A549 (cell line): ENCODE data around the gene IDS. TPM values are rescaled to one million over a fixed set of nuclear protein-coding genes. Genes with fewer than 3 reads are reported as not detected.
"Not testable (repeated sequence)": the region's sequence is repeated elsewhere in the genome, so short reads cannot be mapped to it uniquely, and the experiment has no call there.

ENCODE experiments used
- ATAC-seq, 2 experiments: fragments of 200-7000 bp in 1 of 2; fragments of >200 bp in 1 of 2; cut with Nextera tagmentation in 1 of 2; cut with Tn5 transposase in 1 of 2; 3 replicates each; pipeline versions ENCODE4 v1.8.0 to v1.9.1; 2018 to 2020; ENCODE audit warnings: mild to moderate bottlenecking in 1 of 2, moderate library complexity in 1 of 2
- CTCF ChIA-PET: fragments of 300-600 bp; sonication (Branson Sonifier 250); formaldehyde crosslinking; extraction: SDS; loops from one replicate; lab custom pipeline; 2021; ENCODE audit warnings: antibody characterized with exemption, inconsistent platforms; lab: Yijun Ruan, JAX
- POLR2A ChIA-PET: fragments of 350-600 bp; formaldehyde crosslinking; extraction: SDS; loops from one replicate; lab custom pipeline; 2021; ENCODE audit warnings: antibody characterized with exemption, inconsistent platforms; lab: Yijun Ruan, JAX
- DNase-seq, 2 experiments: peaks; one replicate each; pipeline versions ENCODE4 v3.0.0 to v3.0.0-alpha.2; 2011 to 2016; ENCODE audit warnings: low read depth in 1 of 2, low spot score in 1 of 2
- FAIRE-seq: peaks from 2 replicates; lab custom pipeline; 2011; peaks lifted over from hg19 to GRCh38; lab: Jason Lieb, UNC
- H3K27ac ChIP-seq, 2 experiments: fragments of >200 bp; sonication (Bioruptor Twin); formaldehyde crosslinking; 3 replicates each; pipeline ENCODE4 v1.5.1; 2016 to 2017
- H3K4me1 ChIP-seq: fragments of >200 bp; sonication (Bioruptor Twin); formaldehyde crosslinking; 3 replicates; pipeline ENCODE4 v1.6.1; 2016
- H3K4me2 ChIP-seq: fragments of >200 bp; sonication (Bioruptor Twin); formaldehyde crosslinking; 3 replicates; pipeline ENCODE4 v1.6.1; 2016
- H3K4me3 ChIP-seq: fragments of >200 bp; sonication (Bioruptor Twin); formaldehyde crosslinking; 3 replicates; pipeline ENCODE4 v1.5.1; 2016
- H3K9me3 ChIP-seq: fragments of >200 bp; sonication (Bioruptor Twin); formaldehyde crosslinking; 3 replicates; pipeline ENCODE4 v1.6.1; 2016
- BHLHE40 ChIP-seq: IDR thresholded peaks from 2 replicates; pipeline ENCODE4 v1.6.1; 2012; ENCODE audit warnings: low read depth, low read length, inconsistent platforms
- CBX2 ChIP-seq: fragments of 200-600 bp; sonication (generic); IDR thresholded peaks from 2 replicates; pipeline ENCODE4 v1.6.1; 2016; ENCODE audit warnings: low read depth, mild to moderate bottlenecking, borderline replicate concordance
- CBX8 ChIP-seq: fragments of 200-600 bp; sonication (generic); IDR thresholded peaks from 2 replicates; pipeline ENCODE4 v1.6.1; 2016
- CEBPB ChIP-seq, 2 experiments: fragments of >200 bp in 1 of 2; sonication (Bioruptor Twin) in 1 of 2; formaldehyde crosslinking in 1 of 2; IDR thresholded peaks; 2 replicates each; pipeline ENCODE4 v1.6.1; 2012 to 2016
- CHD2 ChIP-seq: fragments of 150-350 bp; IDR thresholded peaks from 2 replicates; pipeline ENCODE4 v1.6.1; 2014; ENCODE audit warnings: low read length; ENCODE audit not compliant: partially characterized antibody
- CHD4 ChIP-seq: fragments of 200-600 bp; sonication (generic); IDR thresholded peaks from 2 replicates; pipeline ENCODE4 v1.6.1; 2016; ENCODE audit warnings: antibody characterized with exemption, mild to moderate bottlenecking, borderline replicate concordance
- EHMT2 ChIP-seq: fragments of 200-600 bp; sonication (generic); IDR thresholded peaks from 2 replicates; pipeline ENCODE4 v1.6.1; 2016; ENCODE audit warnings: antibody characterized with exemption, low read depth, mild to moderate bottlenecking, moderate library complexity
- EP300 ChIP-seq, 2 experiments: fragments of >200 bp; sonication (Bioruptor Twin); formaldehyde crosslinking; IDR thresholded peaks; 2 replicates in 1 of 2; 3 replicates in 1 of 2; pipeline ENCODE4 v1.6.1; 2016 to 2017
- ESRRA ChIP-seq: fragments of 150-350 bp; IDR thresholded peaks from 2 replicates; pipeline ENCODE4 v1.6.1; 2014; ENCODE audit warnings: mild to moderate bottlenecking, low read length, borderline replicate concordance
- FOSL2 ChIP-seq, 2 experiments: fragments of 450-650 bp in 1 of 2; fragments of >200 bp in 1 of 2; sonication (Bioruptor Twin) in 1 of 2; formaldehyde crosslinking; IDR thresholded peaks; 2 replicates each; pipeline versions ENCODE4 v1.5.0 to v1.6.1; 2016 to 2020; ENCODE audit warnings: mild to moderate bottlenecking in 1 of 2, moderate library complexity in 1 of 2
- GATA3 ChIP-seq: IDR thresholded peaks from 2 replicates; pipeline ENCODE4 v1.6.1; 2012; ENCODE audit warnings: borderline replicate concordance
- HDAC2 ChIP-seq: fragments of 200-600 bp; sonication (generic); IDR thresholded peaks from 2 replicates; pipeline ENCODE4 v1.6.1; 2016
- HOXA7 ChIP-seq: fragments of 250-450 bp; sonication (Bioruptor Pico); IDR thresholded peaks from 2 replicates; pipeline ENCODE4 v1.5.0; 2020; ENCODE audit warnings: mild to moderate bottlenecking, moderate library complexity
- HOXB13 ChIP-seq: fragments of 250-450 bp; sonication (Bioruptor Pico); IDR thresholded peaks from 2 replicates; pipeline ENCODE4 v1.5.0; 2020; ENCODE audit warnings: low read depth, mild to moderate bottlenecking, moderate library complexity
- JUN ChIP-seq, 2 experiments: fragments of >200 bp; sonication (Bioruptor Twin); formaldehyde crosslinking; IDR thresholded peaks; 2 replicates in 1 of 2; 3 replicates in 1 of 2; pipeline ENCODE4 v1.6.1; 2016 to 2017
- KDM1A ChIP-seq: fragments of 200-600 bp; sonication (generic); IDR thresholded peaks from 2 replicates; pipeline ENCODE4 v1.6.1; 2016; ENCODE audit warnings: low read depth, mild to moderate bottlenecking
- MAFK ChIP-seq: fragments of 450-650 bp; IDR thresholded peaks from 2 replicates; pipeline ENCODE4 v1.6.1; 2014; ENCODE audit not compliant: partially characterized antibody
- MAZ ChIP-seq: fragments of 150-350 bp; IDR thresholded peaks from 2 replicates; pipeline ENCODE4 v1.6.1; 2014; ENCODE audit warnings: antibody characterized with exemption, low read depth, low read length, borderline replicate concordance
- NFE2L2 ChIP-seq: fragments of 150-350 bp; conservative IDR thresholded peaks from 2 replicates; pipeline ENCODE4 v1.6.1; 2014; ENCODE audit warnings: low read length
- POLR2AphosphoS2 ChIP-seq: conservative IDR thresholded peaks from 2 replicates; pipeline ENCODE4 v1.6.1; 2012; ENCODE audit warnings: low read length, improper control_type of control experiment, inconsistent platforms
- RAD21 ChIP-seq, 2 experiments: fragments of >200 bp in 1 of 2; sonication (Bioruptor Twin) in 1 of 2; formaldehyde crosslinking in 1 of 2; IDR thresholded peaks in 1 of 2; conservative IDR thresholded peaks in 1 of 2; 2 replicates in 1 of 2; 3 replicates in 1 of 2; pipeline ENCODE4 v1.6.1; 2012 to 2018; ENCODE audit warnings: inconsistent platforms in 1 of 2
- SREBF2 ChIP-seq: fragments of 450-650 bp; IDR thresholded peaks from 2 replicates; pipeline ENCODE4 v1.6.1; 2014; ENCODE audit warnings: mild to moderate bottlenecking, moderate library complexity
- TFCP2L1 ChIP-seq: fragments of 250-450 bp; sonication (Bioruptor Pico); IDR thresholded peaks from 2 replicates; pipeline ENCODE4 v1.5.0; 2021; ENCODE audit warnings: mild to moderate bottlenecking
- ZNF302 ChIP-seq: fragments of 250-450 bp; sonication (Bioruptor Pico); IDR thresholded peaks from 2 replicates; pipeline ENCODE4 v1.9.0; 2021; ENCODE audit warnings: inconsistent platforms, mild to moderate bottlenecking, moderate library complexity
- ZSCAN20 ChIP-seq: fragments of 250-450 bp; sonication (Bioruptor Pico); IDR thresholded peaks from 2 replicates; pipeline ENCODE4 v1.8.0; 2022; ENCODE audit warnings: mild to moderate bottlenecking, moderate library complexity
- WGBS: methylation state at CpG from one replicate; pipeline ENCODE4 v1.1.6; 2017; ENCODE audit errors: missing lambda C conversion rate; 5-methylcytosine and 5-hydroxymethylcytosine counted together
- polyA plus RNA-seq, 4 experiments: library from polyadenylated mRNA; depleted of rRNA in 3 of 4; stranded (reverse); fragments of >200 nt; fragmentation: RNase III in 1 of 4; extraction: RNeasy Plus Mini Kit Qiagen cat#74134 plus additional on column Dnase treatment in 1 of 4; gene quantifications; 2 replicates in 3 of 4; 3 replicates in 1 of 4; pipeline ENCODE4 v1.2.3, GENCODE V29; 2011 to 2017
- TF ChIP-seq, protein P1 (sequence below): fragments of 150-350 bp; IDR thresholded peaks from 2 replicates; pipeline ENCODE4 v1.6.1; 2014; ENCODE audit warnings: low read depth, mild to moderate bottlenecking, low read length
- TF ChIP-seq, protein P2 (sequence below): IDR thresholded peaks from 2 replicates; pipeline ENCODE4 v1.6.1; 2012
- TF ChIP-seq, protein P3 (sequence below): fragments of >200 bp; sonication (Bioruptor Twin); formaldehyde crosslinking; IDR thresholded peaks from 2 replicates; pipeline ENCODE4 v1.6.1; 2016

Gene IDS
- polyA plus RNA-seq, 2 of the 4 experiments (the other 2 are of a cell fraction): 40.6 to 120 TPM

DNA sequence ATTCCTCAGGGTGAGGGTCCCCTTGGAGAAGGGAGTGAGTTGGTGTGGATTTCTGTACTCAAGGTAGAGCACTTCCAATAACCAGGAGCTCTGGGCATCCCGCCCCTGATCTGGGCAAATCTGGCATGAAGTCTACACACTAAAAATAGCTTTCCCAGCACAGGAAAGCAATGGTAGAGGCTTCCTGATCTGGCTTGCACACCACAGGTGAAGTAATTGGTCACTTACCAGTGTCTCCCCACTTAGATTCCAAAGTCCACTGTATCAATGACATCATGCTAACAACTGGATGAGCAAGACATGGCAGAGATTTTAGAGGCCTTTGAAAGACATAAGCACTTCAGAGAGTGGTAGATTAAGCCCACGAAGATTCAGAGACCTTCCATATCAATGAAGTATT lies 17.8 kb upstream of the IDS start:
- DNase-seq (peak in 1 of 2 experiments; percentile 58), ATAC-seq (peak; percentile 10 to 16; a peak in 3 of 6 replicates), FAIRE-seq (no peak)
- Histone ChIP-seq H3K9me3 (no peaks in the 10 kb centered on the region), H3K4me2 (peak overlapping the region; percentile 30), H3K4me1 (peaks cover 10% of the 10 kb centered on the region; the same call in 2 of the 3 replicates), H3K27ac (no peak overlapping the region), H3K4me3 (no peak overlapping the region)
- CTCF ChIA-PET: interaction anchor here (2.6 kb wide), 1 partner anchor 11 kb away, joined by 40 read pairs; no protein-coding TSS in a partner anchor
- no peak for TF ChIP-seq FOSL2 (IDR thresholded peaks at IDR 0.05)
- no peak for TF ChIP-seq FOSL2 (CRISPR knock-in tag; IDR thresholded peaks at IDR 0.05)
- no peak for TF ChIP-seq CBX2
- TF ChIP-seq, protein P1, sequence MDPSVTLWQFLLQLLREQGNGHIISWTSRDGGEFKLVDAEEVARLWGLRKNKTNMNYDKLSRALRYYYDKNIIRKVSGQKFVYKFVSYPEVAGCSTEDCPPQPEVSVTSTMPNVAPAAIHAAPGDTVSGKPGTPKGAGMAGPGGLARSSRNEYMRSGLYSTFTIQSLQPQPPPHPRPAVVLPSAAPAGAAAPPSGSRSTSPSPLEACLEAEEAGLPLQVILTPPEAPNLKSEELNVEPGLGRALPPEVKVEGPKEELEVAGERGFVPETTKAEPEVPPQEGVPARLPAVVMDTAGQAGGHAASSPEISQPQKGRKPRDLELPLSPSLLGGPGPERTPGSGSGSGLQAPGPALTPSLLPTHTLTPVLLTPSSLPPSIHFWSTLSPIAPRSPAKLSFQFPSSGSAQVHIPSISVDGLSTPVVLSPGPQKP: no peak
- no peak for TF ChIP-seq CEBPB (IDR thresholded peaks at IDR 0.05)
- no peak for TF ChIP-seq BHLHE40
- TF ChIP-seq CHD4: no peak
- TF ChIP-seq SREBF2: no peak
- no peak for TF ChIP-seq MAFK
- TF ChIP-seq MAZ: no peak
- no peak for TF ChIP-seq POLR2AphosphoS2
- TF ChIP-seq GATA3: no peak
- TF ChIP-seq EHMT2: no peak
- 40% methylated on average over 1 of the region's 2 CpGs for WGBS
- POLR2A ChIA-PET: interaction anchor here (2.0 to 2.6 kb wide), 2 partner anchors 17 to 19 kb away, joined by 13 read pairs; partner anchors contain the start of genes EOLA1 and IDS

DNA sequence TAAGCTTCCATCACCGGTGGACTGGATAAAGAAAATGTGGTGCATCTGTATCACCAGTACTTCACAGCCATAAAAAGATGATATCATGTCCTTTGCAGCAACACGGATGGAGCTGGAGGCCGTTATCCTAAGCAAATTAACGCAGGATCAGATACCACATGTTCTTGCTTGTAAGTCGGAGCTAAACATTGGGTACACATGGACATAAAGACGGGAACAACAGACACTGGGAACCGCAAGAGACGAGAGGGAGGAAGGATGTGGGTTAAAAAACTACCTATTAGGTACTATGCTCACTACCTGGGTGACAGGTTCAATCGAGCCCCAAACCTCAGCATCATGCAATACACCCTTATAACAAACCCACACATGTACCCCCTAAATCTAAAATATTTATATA lies 16.3 kb upstream of the IDS start:
- TF ChIP-seq ZSCAN20 (CRISPR knock-in tag): no peak
- TF ChIP-seq RAD21 (conservative IDR thresholded peaks at IDR 0.05 in 1 of 2, IDR thresholded peaks at IDR 0.05 in 1 of 2): no peak
- TF ChIP-seq, protein P2, sequence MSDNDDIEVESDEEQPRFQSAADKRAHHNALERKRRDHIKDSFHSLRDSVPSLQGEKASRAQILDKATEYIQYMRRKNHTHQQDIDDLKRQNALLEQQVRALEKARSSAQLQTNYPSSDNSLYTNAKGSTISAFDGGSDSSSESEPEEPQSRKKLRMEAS: no peak
- TF ChIP-seq HOXB13 (CRISPR knock-in tag): no peak
- TF ChIP-seq NFE2L2: no peak
- no peak for TF ChIP-seq MAFK
- no peak for TF ChIP-seq ZNF302 (CRISPR knock-in tag)
- TF ChIP-seq, protein P3, sequence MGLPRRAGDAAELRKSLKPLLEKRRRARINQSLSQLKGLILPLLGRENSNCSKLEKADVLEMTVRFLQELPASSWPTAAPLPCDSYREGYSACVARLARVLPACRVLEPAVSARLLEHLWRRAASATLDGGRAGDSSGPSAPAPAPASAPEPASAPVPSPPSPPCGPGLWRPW: no peak
- no peak for TF ChIP-seq CEBPB (IDR thresholded peaks at IDR 0.05)
- TF ChIP-seq CHD2: no peak
- no peak for TF ChIP-seq EP300 (IDR thresholded peaks at IDR 0.05)
- no peak for TF ChIP-seq ESRRA
- no peak for TF ChIP-seq HOXA7 (CRISPR knock-in tag)
- TF ChIP-seq HDAC2: no peak
- TF ChIP-seq TFCP2L1 (CRISPR knock-in tag): no peak
- no peak for TF ChIP-seq CBX8
- no peak for TF ChIP-seq JUN (IDR thresholded peaks at IDR 0.05)
- TF ChIP-seq KDM1A: no peak
- no peak for TF ChIP-seq CHD4
- CTCF ChIA-PET: interaction anchor here (1.0 to 2.6 kb wide), 2 partner anchors 9 to 20 kb away, joined by 3 to 40 read pairs; partner anchors contain the start of gene EOLA1

DNA sequence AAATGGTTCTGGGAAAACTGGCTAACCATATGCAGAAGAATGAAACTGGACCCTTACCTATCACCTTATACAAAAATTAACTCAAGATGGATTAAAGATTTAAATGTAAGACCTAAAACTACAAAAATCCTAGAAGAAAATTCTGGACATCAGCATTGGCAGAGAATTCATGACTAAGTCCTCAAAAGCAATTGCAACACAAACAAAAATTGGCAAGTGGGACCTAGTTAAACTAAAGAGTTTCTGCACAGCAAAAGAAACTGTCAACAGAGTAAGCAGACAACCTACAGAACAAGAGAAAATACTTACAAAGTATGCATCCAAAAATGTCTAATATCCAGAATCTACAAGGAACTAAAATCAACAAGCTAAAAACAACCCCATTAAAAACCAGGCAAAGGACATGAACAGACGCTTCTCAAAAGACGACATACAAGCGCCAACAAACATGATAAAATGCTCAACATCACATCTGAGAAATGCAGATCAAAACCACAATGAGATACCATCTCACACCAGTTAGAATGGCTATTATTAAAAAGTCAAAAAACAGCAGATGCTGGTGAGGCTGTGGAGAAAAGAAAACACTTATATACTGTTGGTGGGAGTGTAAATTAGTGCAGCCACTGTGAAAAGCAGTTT lies 15.7 kb upstream of the IDS start:
- not testable (repeated sequence) for H3K27ac ChIP-seq, FAIRE-seq, H3K4me2 ChIP-seq, DNase-seq, ATAC-seq, H3K9me3 ChIP-seq, H3K4me3 ChIP-seq
- WGBS: 89% methylated on average over 3 of the region's 3 CpGs
- POLR2A ChIA-PET: interaction anchor here (2.6 kb wide), 1 partner anchor 19 kb away, joined by 13 read pairs; the partner anchor contains the start of gene EOLA1
- CTCF ChIA-PET: interaction anchor here (2.6 kb wide), 1 partner anchor 8 kb away, joined by 40 read pairs; no protein-coding TSS in a partner anchor
- H3K4me1 ChIP-seq: peaks cover 10% of the 10 kb centered on the region; the same call in 2 of the 3 replicates

More for the DNA sequence above, 16.3 kb upstream of the IDS start:
- no peak overlapping the region for H3K4me3 ChIP-seq
- no peak for DNase-seq
- no peaks in the 10 kb centered on the region for H3K9me3 ChIP-seq
- no peak for ATAC-seq
- FAIRE-seq: no peak
- H3K4me1 ChIP-seq: peaks cover 10% of the 10 kb centered on the region; the same call in 2 of the 3 replicates
- no peak overlapping the region for H3K27ac ChIP-seq
- WGBS: 74% methylated on average over 9 of the region's 9 CpGs
- H3K4me2 ChIP-seq: no peak overlapping the region
- POLR2A ChIA-PET: interaction anchor here (2.0 to 2.6 kb wide), 2 partner anchors 17 to 19 kb away, joined by 13 read pairs; partner anchors contain the start of genes EOLA1 and IDS
